ENCODE results near the gene RNASE12. TPM values are rescaled to one million over a fixed set of nuclear protein-coding genes. Genes with fewer than 3 reads are reported as not detected.

Gene RNASE12
- total and polyA plus RNA-seq, 9 of the 15 experiments (the other 6 are each of a cell fraction or from before 2014, with no cell fraction given): 0.24 TPM; not detected in 8

DNA sequence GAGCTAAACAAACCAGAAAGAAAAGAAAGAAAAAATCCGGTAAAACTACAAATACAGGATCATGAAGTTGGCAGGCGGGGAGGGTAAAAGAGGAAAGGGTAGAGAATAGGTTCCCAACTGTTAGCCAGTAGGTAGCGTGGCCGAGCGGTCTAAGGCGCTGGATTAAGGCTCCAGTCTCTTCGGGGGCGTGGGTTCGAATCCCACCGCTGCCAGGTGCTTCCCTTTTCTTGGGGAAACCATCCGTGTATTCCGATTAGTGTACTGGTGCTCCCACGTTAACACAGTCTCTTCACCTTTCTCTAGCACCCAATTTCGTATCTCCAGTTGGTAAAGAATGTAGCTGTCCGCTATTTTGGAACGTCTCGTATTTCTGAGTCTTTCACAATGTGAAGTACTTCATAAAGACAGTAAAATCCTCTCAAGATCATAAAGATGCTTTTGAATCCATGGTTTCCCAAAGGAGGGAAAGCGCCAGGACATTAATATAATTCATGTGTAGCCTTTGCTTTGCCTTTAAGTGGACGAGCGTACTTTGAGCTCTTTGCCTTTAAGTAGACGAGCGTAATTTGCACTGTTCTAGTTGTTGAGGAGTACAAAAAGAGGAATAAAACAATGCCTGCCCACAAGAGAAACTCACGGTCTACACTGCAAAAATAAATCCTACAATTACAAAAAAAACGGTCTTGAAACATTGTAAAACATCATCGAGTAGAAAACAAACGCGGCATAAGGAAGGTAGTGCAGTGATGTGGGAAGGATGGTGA, 19.0 kb upstream of the RNASE12 start (continued):
- TF ChIP-seq, protein P1, sequence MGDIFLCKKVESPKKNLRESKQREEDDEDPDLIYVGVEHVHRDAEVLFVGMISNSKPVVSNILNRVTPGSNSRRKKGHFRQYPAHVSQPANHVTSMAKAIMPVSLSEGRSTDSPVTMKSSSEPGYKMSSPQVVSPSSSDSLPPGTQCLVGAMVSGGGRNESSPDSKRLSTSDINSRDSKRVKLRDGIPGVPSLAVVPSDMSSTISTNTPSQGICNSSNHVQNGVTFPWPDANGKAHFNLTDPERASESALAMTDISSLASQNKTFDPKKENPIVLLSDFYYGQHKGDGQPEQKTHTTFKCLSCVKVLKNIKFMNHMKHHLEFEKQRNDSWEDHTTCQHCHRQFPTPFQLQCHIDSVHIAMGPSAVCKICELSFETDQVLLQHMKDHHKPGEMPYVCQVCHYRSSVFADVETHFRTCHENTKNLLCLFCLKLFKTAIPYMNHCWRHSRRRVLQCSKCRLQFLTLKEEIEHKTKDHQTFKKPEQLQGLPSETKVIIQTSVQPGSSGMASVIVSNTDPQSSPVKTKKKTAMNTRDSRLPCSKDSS (IDR thresholded peaks at IDR 0.05; ENCODE audit: low read depth, partially characterized antibody): no peak
- TF ChIP-seq, protein P2, sequence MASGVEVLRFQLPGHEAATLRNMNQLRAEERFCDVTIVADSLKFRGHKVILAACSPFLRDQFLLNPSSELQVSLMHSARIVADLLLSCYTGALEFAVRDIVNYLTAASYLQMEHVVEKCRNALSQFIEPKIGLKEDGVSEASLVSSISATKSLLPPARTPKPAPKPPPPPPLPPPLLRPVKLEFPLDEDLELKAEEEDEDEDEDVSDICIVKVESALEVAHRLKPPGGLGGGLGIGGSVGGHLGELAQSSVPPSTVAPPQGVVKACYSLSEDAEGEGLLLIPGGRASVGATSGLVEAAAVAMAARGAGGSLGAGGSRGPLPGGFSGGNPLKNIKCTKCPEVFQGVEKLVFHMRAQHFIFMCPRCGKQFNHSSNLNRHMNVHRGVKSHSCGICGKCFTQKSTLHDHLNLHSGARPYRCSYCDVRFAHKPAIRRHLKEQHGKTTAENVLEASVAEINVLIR (CRISPR knock-in tag; IDR thresholded peaks at IDR 0.05): no peak
- TF ChIP-seq TBL1XR1 (IDR thresholded peaks at IDR 0.05; ENCODE audit: low read length in 2 of 2) (peak in 1 of 2 experiments; percentile 84; a peak in 2 of 4 replicates), NFRKB (IDR thresholded peaks at IDR 0.05; ENCODE audit: low read depth) (no peak), SMAD4 (CRISPR knock-in tag; conservative IDR thresholded peaks at IDR 0.05) (no peak), PML (IDR thresholded peaks at IDR 0.05; ENCODE audit: low read length) (no peak), KLF10 (CRISPR knock-in tag; IDR thresholded peaks at IDR 0.05) (no peak), ZBTB8A (IDR thresholded peaks at IDR 0.05; ENCODE audit: partially characterized antibody) (peak; percentile 51), ZNF311 (CRISPR knock-in tag; IDR thresholded peaks at IDR 0.05) (no peak), ATF7 (IDR thresholded peaks at IDR 0.05) (no peak), HEY1 (CRISPR knock-in tag; IDR thresholded peaks at IDR 0.05; ENCODE audit: borderline replicate concordance) (no peak), ZNF41 (CRISPR knock-in tag; conservative IDR thresholded peaks at IDR 0.05) (no peak), FOXK1 (CRISPR knock-in tag; IDR thresholded peaks at IDR 0.05; ENCODE audit: borderline replicate concordance) (no peak), ZNF551 (CRISPR knock-in tag; IDR thresholded peaks at IDR 0.05) (no peak), FUS (optimal IDR thresholded peaks at IDR 0.05; ENCODE audit: low read depth, low read length) (no peak), FOSL1 (tag; conservative IDR thresholded peaks at IDR 0.05) (no peak), NUFIP1 (IDR thresholded peaks at IDR 0.05; ENCODE audit: partially characterized antibody) (no peak), TEAD2 (tag; IDR thresholded peaks at IDR 0.05) (no peak), BRF1 (IDR thresholded peaks at IDR 0.05; ENCODE audit: borderline replicate concordance, extremely low read depth, insufficient read length) (peak; percentile 27), SNIP1 (IDR thresholded peaks at IDR 0.05; ENCODE audit: low read depth) (no peak), EP400 (IDR thresholded peaks at IDR 0.05) (no peak)
- TF ChIP-seq, protein P3, sequence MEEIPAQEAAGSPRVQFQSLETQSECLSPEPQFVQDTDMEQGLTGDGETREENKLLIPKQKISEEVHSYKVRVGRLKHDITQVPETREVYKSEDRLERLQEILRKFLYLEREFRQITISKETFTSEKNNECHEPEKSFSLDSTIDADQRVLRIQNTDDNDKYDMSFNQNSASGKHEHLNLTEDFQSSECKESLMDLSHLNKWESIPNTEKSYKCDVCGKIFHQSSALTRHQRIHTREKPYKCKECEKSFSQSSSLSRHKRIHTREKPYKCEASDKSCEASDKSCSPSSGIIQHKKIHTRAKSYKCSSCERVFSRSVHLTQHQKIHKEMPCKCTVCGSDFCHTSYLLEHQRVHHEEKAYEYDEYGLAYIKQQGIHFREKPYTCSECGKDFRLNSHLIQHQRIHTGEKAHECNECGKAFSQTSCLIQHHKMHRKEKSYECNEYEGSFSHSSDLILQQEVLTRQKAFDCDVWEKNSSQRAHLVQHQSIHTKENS (CRISPR knock-in tag; IDR thresholded peaks at IDR 0.05): no peak
- TF ChIP-seq, protein P4, sequence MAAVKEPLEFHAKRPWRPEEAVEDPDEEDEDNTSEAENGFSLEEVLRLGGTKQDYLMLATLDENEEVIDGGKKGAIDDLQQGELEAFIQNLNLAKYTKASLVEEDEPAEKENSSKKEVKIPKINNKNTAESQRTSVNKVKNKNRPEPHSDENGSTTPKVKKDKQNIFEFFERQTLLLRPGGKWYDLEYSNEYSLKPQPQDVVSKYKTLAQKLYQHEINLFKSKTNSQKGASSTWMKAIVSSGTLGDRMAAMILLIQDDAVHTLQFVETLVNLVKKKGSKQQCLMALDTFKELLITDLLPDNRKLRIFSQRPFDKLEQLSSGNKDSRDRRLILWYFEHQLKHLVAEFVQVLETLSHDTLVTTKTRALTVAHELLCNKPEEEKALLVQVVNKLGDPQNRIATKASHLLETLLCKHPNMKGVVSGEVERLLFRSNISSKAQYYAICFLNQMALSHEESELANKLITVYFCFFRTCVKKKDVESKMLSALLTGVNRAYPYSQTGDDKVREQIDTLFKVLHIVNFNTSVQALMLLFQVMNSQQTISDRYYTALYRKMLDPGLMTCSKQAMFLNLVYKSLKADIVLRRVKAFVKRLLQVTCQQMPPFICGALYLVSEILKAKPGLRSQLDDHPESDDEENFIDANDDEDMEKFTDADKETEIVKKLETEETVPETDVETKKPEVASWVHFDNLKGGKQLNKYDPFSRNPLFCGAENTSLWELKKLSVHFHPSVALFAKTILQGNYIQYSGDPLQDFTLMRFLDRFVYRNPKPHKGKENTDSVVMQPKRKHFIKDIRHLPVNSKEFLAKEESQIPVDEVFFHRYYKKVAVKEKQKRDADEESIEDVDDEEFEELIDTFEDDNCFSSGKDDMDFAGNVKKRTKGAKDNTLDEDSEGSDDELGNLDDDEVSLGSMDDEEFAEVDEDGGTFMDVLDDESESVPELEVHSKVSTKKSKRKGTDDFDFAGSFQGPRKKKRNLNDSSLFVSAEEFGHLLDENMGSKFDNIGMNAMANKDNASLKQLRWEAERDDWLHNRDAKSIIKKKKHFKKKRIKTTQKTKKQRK (IDR thresholded peaks at IDR 0.05; ENCODE audit: borderline replicate concordance, low read depth, low read length): no peak

Data from K562 (cell line).